Gastroesophageal sphincter (tissue), 4 donors: ENCODE data around the gene ARPIN. TPM values are rescaled to one million over a fixed set of nuclear protein-coding genes. Genes with fewer than 3 reads are reported as not detected.
"Not testable (repeated sequence)": the region's sequence is repeated elsewhere in the genome, so short reads cannot be mapped to it uniquely, and the experiment has no call there.

Source experiments
- ATAC-seq: fragments of 150-250 bp; one replicate; pipeline ENCODE4 v1.9.1; 2016; ENCODE audit warnings: mild to moderate bottlenecking, moderate library complexity
- H3K27ac ChIP-seq, 4 donors: fragments of 200-600 bp; sonication (generic) in 3 of 4; 1 replicate in 3 of 4; 2 replicates in 1 of 4; pipeline ENCODE4 v1.5.1; 2016 to 2019
- H3K27me3 ChIP-seq: fragments of 200-600 bp; sonication (generic); one replicate; pipeline ENCODE4 v1.5.1; 2019
- H3K36me3 ChIP-seq, 2 donors: fragments of 200-600 bp; sonication (generic); one replicate each; pipeline ENCODE4 v1.5.1; 2019; ENCODE audit warnings: control low read depth in 1 of 2
- H3K4me1 ChIP-seq, 3 donors: fragments of 200-600 bp; sonication (generic); 1 replicate in 2 of 3; 2 replicates in 1 of 3; pipeline ENCODE4 v1.5.1; 2016 to 2019; ENCODE audit warnings: control low read depth in 2 of 3
- H3K4me3 ChIP-seq, 2 donors: fragments of 200-600 bp; sonication (generic); one replicate each; pipeline ENCODE4 v1.5.1; 2019; ENCODE audit warnings: mild to moderate bottlenecking in 1 of 2, moderate library complexity in 1 of 2
- H3K9me3 ChIP-seq, 3 donors: fragments of 200-600 bp; sonication (generic); one replicate each; pipeline ENCODE4 v1.5.1; 2017 to 2019; ENCODE audit warnings: control low read depth in 2 of 3
- CTCF ChIP-seq, 4 experiments: fragments of 200-600 bp in 2 of 4; fragments of 450-650 bp in 2 of 4; sonication (generic) in 1 of 4; IDR thresholded peaks; one replicate each; pipeline ENCODE4 v1.5.1; 2017 to 2019; ENCODE audit warnings: antibody characterized with exemption in 4 of 4, mild to moderate bottlenecking in 2 of 4, moderate library complexity in 2 of 4
- EP300 ChIP-seq: sonication (generic); formaldehyde crosslinking; IDR thresholded peaks from one replicate; pipeline ENCODE4 v1.6.1; 2017; ENCODE audit warnings: antibody characterized with exemption, mild to moderate bottlenecking
- POLR2A ChIP-seq, 2 donors: fragments of 450-650 bp; IDR thresholded peaks; one replicate each; pipeline ENCODE4 v1.6.1; 2017; ENCODE audit warnings: antibody characterized with exemption in 2 of 2, mild to moderate bottlenecking in 2 of 2, moderate library complexity in 1 of 2
- POLR2AphosphoS5 ChIP-seq: sonication (generic); formaldehyde crosslinking; IDR thresholded peaks from one replicate; pipeline ENCODE4 v1.6.1; 2017; ENCODE audit warnings: antibody characterized with exemption
- WGBS, 2 donors: methylation state at CpG; one replicate each; pipeline ENCODE4 v1.1.5; 2018; ENCODE audit warnings: low coverage in 1 of 2; 5-methylcytosine and 5-hydroxymethylcytosine counted together
- total RNA-seq, 4 donors: library from RNA; depleted of rRNA; stranded (reverse); fragments of >200 nt; gene quantifications; one replicate each; pipeline ENCODE4 v1.1.0, GENCODE V29; 2016

ARPIN gene
- total RNA-seq, 4 donors from 2014 or later: 20.9 to 25.4 (median 24.3) TPM

- no peak for ATAC-seq
- Histone ChIP-seq H3K27me3 (no peaks in the 10 kb centered on the region), H3K36me3 (peaks cover 6 to 59% of the 10 kb centered on the region in 2 donors), H3K27ac (no peak overlapping the region), H3K4me1 (peaks cover 0 to 28% (median 4%) of the 10 kb centered on the region in 3 donors), H3K4me3 (no peak overlapping the region), H3K9me3 (no peaks in the 10 kb centered on the region)
- TF ChIP-seq POLR2A (IDR thresholded peaks at IDR 0.05): no peak
- TF ChIP-seq EP300: no peak
- no peak for TF ChIP-seq CTCF (IDR thresholded peaks at IDR 0.05)
- TF ChIP-seq POLR2AphosphoS5: no peak
- WGBS, 2 donors: 37 to 53% methylated on average over 4 of the region's 4 CpGs
Measured at GRCh38 chr15:89888214-89888804, 24.4 kb downstream of the ARPIN start.

- H3K27ac ChIP-seq: no peak overlapping the region
- no peak overlapping the region for H3K4me3 ChIP-seq
- ATAC-seq: no peak
- TF ChIP-seq EP300 (no peak), CTCF (IDR thresholded peaks at IDR 0.05) (no peak), POLR2AphosphoS5 (no peak), POLR2A (IDR thresholded peaks at IDR 0.05) (no peak)
- peaks cover 6 to 85% of the 10 kb centered on the region in 2 donors for H3K36me3 ChIP-seq
- no peaks in the 10 kb centered on the region for H3K27me3 ChIP-seq
- H3K9me3 ChIP-seq: no peaks in the 10 kb centered on the region
- H3K4me1 ChIP-seq: peaks cover 0 to under 1% (median 0%) of the 10 kb centered on the region in 3 donors
- 100% methylated on average over 1 to 2 of the region's 2 CpGs for WGBS, 2 donors
Measured at GRCh38 chr15:89885611-89886010, 27.1 kb downstream of the ARPIN start.

- not testable (repeated sequence) for H3K27ac ChIP-seq, ATAC-seq, H3K4me3 ChIP-seq, H3K27me3 ChIP-seq, H3K9me3 ChIP-seq, H3K4me1 ChIP-seq
- H3K36me3 ChIP-seq: peaks cover 6 to 89% of the 10 kb centered on the region in 2 donors
- WGBS, 2 donors: 50 to 55% methylated on average over 1 to 3 of the region's 3 CpGs
Measured at GRCh38 chr15:89885179-89885578, 27.6 kb downstream of the ARPIN start.

DNA sequence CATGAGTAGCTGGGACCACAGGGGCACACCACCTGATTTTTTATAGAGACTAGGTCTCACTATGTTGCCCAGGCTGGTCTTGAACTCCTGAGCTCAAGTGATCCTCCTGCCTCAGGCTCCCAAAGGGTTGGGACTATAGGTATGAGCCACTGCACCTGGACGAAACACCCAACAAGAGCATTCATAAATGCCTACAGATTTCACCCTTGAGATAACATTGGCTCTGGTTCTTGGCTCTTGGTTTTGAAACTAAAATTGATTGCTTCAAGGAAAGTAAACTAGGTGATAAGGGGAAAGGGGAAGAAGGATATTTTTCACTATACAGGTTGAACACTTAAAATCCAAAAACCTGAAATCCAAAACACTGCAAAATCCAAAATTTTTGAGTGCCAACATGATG lies 29.2 kb downstream of the ARPIN start:
- no peak for ATAC-seq
- Histone ChIP-seq H3K9me3 (no peaks in the 10 kb centered on the region), H3K4me1 (no peaks in the 10 kb centered on the region), H3K36me3 (peaks cover 6 to 98% of the 10 kb centered on the region in 2 donors), H3K27me3 (no peaks in the 10 kb centered on the region), H3K4me3 (no peak overlapping the region), H3K27ac (no peak overlapping the region)
- 80% methylated on average over 1 of the region's 1 CpG; no CpG with 5 or more reads in 1 of the 2 donors for WGBS, 2 donors
- TF ChIP-seq CTCF (IDR thresholded peaks at IDR 0.05): no peak
- no peak for TF ChIP-seq POLR2AphosphoS5
- no peak for TF ChIP-seq EP300
- TF ChIP-seq POLR2A (IDR thresholded peaks at IDR 0.05): no peak

GRCh38 chr15:89880727-89881126 lies 32.0 kb downstream of the ARPIN start:
- Histone ChIP-seq H3K36me3 (peaks cover 4 to 98% of the 10 kb centered on the region in 2 donors), H3K9me3 (no peaks in the 10 kb centered on the region), H3K27ac (no peak overlapping the region), H3K4me3 (no peak overlapping the region), H3K4me1 (no peaks in the 10 kb centered on the region), H3K27me3 (no peaks in the 10 kb centered on the region)
- TF ChIP-seq POLR2AphosphoS5 (no peak), EP300 (no peak), CTCF (IDR thresholded peaks at IDR 0.05) (no peak), POLR2A (IDR thresholded peaks at IDR 0.05) (no peak)
- ATAC-seq: no peak
- WGBS, 2 donors: 88 to 92% methylated on average over 1 of the region's 1 CpG
